HG02885 (cell line): ENCODE measurements around the gene BTAF1.
"Not testable (repeated sequence)": the region's sequence is repeated elsewhere in the genome, so short reads cannot be mapped to it uniquely, and the experiment has no call there.

Experiments used
- ATAC-seq: cut with Tn5 transposase; IDR thresholded peaks from one replicate; pipeline ENCODE4 v1.9.1; 2021; ENCODE audit warnings: mild to moderate bottlenecking; ENCODE audit not compliant: unreplicated experiment, poor library complexity

BTAF1 gene

GRCh38 chr10:91976317-91977051 lies 52.9 kb downstream of the BTAF1 start:
- no peak for ATAC-seq

- ATAC-seq: no peak
Measured at GRCh38 chr10:91977491-91977890, 53.9 kb downstream of the BTAF1 start.

GRCh38 chr10:91978585-91978984 lies 55.0 kb downstream of the BTAF1 start:
- no peak for ATAC-seq

GRCh38 chr10:91980319-91980718 lies 56.7 kb downstream of the BTAF1 start:
- ATAC-seq: no peak

- no peak for ATAC-seq
Measured at GRCh38 chr10:91983416-91983815, 59.8 kb downstream of the BTAF1 start.

- ATAC-seq: no peak
Measured at GRCh38 chr10:91987397-91988037, 63.9 kb downstream of the BTAF1 start.

GRCh38 chr10:91992031-91992430 lies 68.5 kb downstream of the BTAF1 start:
- no peak for ATAC-seq

GRCh38 chr10:91996266-91996665 lies 72.7 kb downstream of the BTAF1 start:
- ATAC-seq: no peak

- ATAC-seq: no peak
Measured at GRCh38 chr10:92001581-92001980, 78.0 kb downstream of the BTAF1 start.

GRCh38 chr10:92001995-92002394 lies 78.4 kb downstream of the BTAF1 start:
- ATAC-seq: no peak

GRCh38 chr10:92003258-92003657 lies 79.7 kb downstream of the BTAF1 start:
- no peak for ATAC-seq

GRCh38 chr10:92005978-92006377 lies 82.4 kb downstream of the BTAF1 start:
- ATAC-seq: no peak

GRCh38 chr10:92009445-92009844 lies 85.9 kb downstream of the BTAF1 start:
- ATAC-seq: no peak

- ATAC-seq: no peak
Measured at GRCh38 chr10:92010047-92010735, 86.6 kb downstream of the BTAF1 start.

GRCh38 chr10:92011560-92012214 lies 88.1 kb downstream of the BTAF1 start:
- ATAC-seq: no peak

GRCh38 chr10:92014620-92015019 lies 91.0 kb downstream of the BTAF1 start:
- ATAC-seq: no peak

GRCh38 chr10:92024700-92025099 lies 101.1 kb downstream of the BTAF1 start:
- ATAC-seq: no peak

- ATAC-seq: not testable (repeated sequence)
Measured at GRCh38 chr10:92025340-92025739, 101.8 kb downstream of the BTAF1 start.

GRCh38 chr10:92027141-92027540 lies 103.6 kb downstream of the BTAF1 start:
- no peak for ATAC-seq

GRCh38 chr10:92031580-92031979 lies 108.0 kb downstream of the BTAF1 start:
- no peak for ATAC-seq

GRCh38 chr10:92033070-92033469 lies 109.5 kb downstream of the BTAF1 start:
- not testable (repeated sequence) for ATAC-seq
